Measurements from ENCODE around the gene DMPK.

GRCh38 chr19:45766869-45767346, 15.4 kb downstream of the DMPK start:
- no peak for TF ChIP-seq POLR2A (IDR thresholded peaks at IDR 0.05; ENCODE audit: low read depth, low read length)
- TF ChIP-seq POLR2AphosphoS5 (IDR thresholded peaks at IDR 0.05; ENCODE audit: low read depth, low read length), result no peak
